A673 (cell line): ENCODE results near the gene MEG3. TPM values are rescaled to one million over a fixed set of nuclear protein-coding genes. Genes with fewer than 3 reads are reported as not detected.

Experiments used
- BruUV-seq: library from RNA; stranded (reverse); fragments of 400-500 nt; replicated peaks from 2 replicates; lab custom pipeline; 2021; lab: Mats Ljungman, UMichigan
- CTCF ChIA-PET: fragments of 300-600 bp; sonication (Branson Sonifier 250); formaldehyde crosslinking; loops from one replicate; lab custom pipeline; 2022; ENCODE audit warnings: antibody characterized with exemption; lab: Charles Lee
- POLR2A ChIA-PET: fragments of 300-600 bp; sonication (Branson Sonifier 250); formaldehyde crosslinking; loops from one replicate; lab custom pipeline; 2022; ENCODE audit warnings: antibody characterized with exemption; ENCODE audit not compliant: low non-redundant PET; lab: Charles Lee
- DNase-seq: peaks from one replicate; pipeline ENCODE4 v3.0.0-alpha.2; 2015; ENCODE audit warnings: low spot score
- H3K27ac ChIP-seq: fragments of 200-600 bp; sonication (generic); 2 replicates; pipeline ENCODE4 v1.5.1; 2016; ENCODE audit warnings: mixed run types, low read depth, mild to moderate bottlenecking, mixed read lengths, antibody characterized with exemption, low read length; ENCODE audit not compliant: poor library complexity, severe bottlenecking
- H3K27me3 ChIP-seq: fragments of 200-600 bp; sonication (generic); replicated peaks from 2 replicates; pipeline ENCODE4 v1.6.1; 2017; ENCODE audit warnings: mixed run types, low read depth, mild to moderate bottlenecking, mixed read lengths, antibody characterized with exemption, low read length; ENCODE audit not compliant: insufficient read depth, poor library complexity
- H3K36me3 ChIP-seq: fragments of 200-600 bp; sonication (generic); 2 replicates; pipeline ENCODE4 v1.6.1; 2016; ENCODE audit warnings: mixed run types, mild to moderate bottlenecking, mixed read lengths, antibody characterized with exemption, low read length; ENCODE audit not compliant: insufficient read depth, poor library complexity, severe bottlenecking
- H3K4me1 ChIP-seq: fragments of 200-600 bp; sonication (generic); 2 replicates; pipeline ENCODE4 v1.6.1; 2017; ENCODE audit warnings: mixed run types, mild to moderate bottlenecking, mixed read lengths, antibody characterized with exemption, low read length; ENCODE audit not compliant: insufficient read depth, poor library complexity, severe bottlenecking
- H3K4me3 ChIP-seq: fragments of 200-600 bp; sonication (generic); 2 replicates; pipeline ENCODE4 v1.5.1; 2016; ENCODE audit warnings: low read depth, mixed run types, mild to moderate bottlenecking, mixed read lengths, low read length; ENCODE audit not compliant: poor library complexity, severe bottlenecking
- H3K9me3 ChIP-seq: fragments of 200-600 bp; sonication (generic); 2 replicates; pipeline ENCODE4 v1.6.1; 2016; ENCODE audit warnings: mixed run types, low read depth, mild to moderate bottlenecking, mixed read lengths, antibody characterized with exemption, low read length; ENCODE audit not compliant: poor library complexity, severe bottlenecking
- CTCF ChIP-seq: fragments of 300-800, 200-600 bp; sonication (generic); conservative IDR thresholded peaks from 2 replicates; pipeline ENCODE4 v1.5.1; 2017; ENCODE audit warnings: low read depth, mild to moderate bottlenecking, antibody characterized with exemption, low read length, moderate library complexity, mixed read lengths
- EZH2 ChIP-seq: fragments of 200-600 bp; sonication (generic); IDR thresholded peaks from 2 replicates; pipeline ENCODE4 v1.6.1; 2017; ENCODE audit warnings: borderline replicate concordance, low read depth, mild to moderate bottlenecking, mixed read lengths, antibody characterized with exemption, low read length; ENCODE audit not compliant: poor library complexity, severe bottlenecking
- intact Hi-C: fragments of 100-400 bp; cut with micrococcal nuclease; formaldehyde crosslinking; loops from one replicate; pipeline ENCODE4 v1.10.0; 2022; ENCODE audit not compliant: unreplicated experiment
- total RNA-seq: library from RNA; stranded (reverse); gene quantifications from 2 replicates; pipeline ENCODE4 v1.2.3, GENCODE V29; 2021

The MEG3 gene
- total RNA-seq, 1 experiment from 2014 or later, result 58.7 TPM

GRCh38 chr14:100837805-100838350, 12.0 kb downstream of the MEG3 start:
- intact Hi-C loops, result no loop called here
- ChIA-PET CTCF (no interaction called here), POLR2A (no interaction called here)
- no peak overlapping the region for H3K4me3 ChIP-seq
- no TSS peak for BruUV-seq
- no peaks in the 10 kb centered on the region for H3K36me3 ChIP-seq
- H3K27ac ChIP-seq, result no peak overlapping the region
- TF ChIP-seq EZH2 (no peak), CTCF (no peak)
- H3K9me3 ChIP-seq, result no peaks in the 10 kb centered on the region
- no peaks in the 10 kb centered on the region for H3K27me3 ChIP-seq
- peaks cover 4% of the 10 kb centered on the region for H3K4me1 ChIP-seq
- no peak for DNase-seq

DNA sequence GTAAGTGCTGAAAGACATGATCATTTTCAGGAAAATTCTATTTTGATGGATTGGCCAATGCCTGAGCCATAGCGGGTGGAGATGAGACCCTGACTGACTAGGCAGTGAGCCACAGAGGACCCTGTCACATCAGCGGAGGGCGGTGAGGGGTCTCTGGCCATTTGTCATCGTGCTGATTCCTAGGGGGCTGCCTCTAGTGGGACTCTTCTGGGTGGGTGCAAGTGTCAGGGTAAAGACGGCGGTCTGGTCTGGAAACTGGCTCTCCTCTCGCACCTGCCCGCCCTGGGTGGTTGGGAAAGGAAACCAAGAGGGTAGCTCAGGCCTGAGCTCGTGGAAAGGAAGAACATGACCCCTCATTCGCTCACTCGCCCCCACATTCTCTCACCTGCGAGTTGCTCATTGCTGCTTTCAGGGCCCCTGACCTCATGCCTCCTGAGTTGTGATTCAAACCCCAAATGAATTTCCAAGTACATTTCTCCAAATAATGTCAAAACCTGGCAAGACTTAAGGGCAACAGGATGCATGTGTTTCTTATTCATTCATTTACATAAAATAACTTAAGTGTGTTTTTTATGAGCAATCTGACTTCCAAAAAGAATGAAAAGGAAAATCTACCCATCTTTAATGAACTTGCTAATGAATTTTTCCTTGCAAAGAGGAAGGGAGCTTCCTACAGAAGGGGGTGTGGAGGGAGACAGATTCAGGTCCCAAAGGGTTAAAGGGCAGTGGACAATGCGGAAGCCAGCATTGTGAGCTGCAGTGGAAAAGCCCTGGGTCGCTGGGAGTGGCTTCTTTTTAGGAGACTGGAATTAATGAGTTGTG, 12.8 kb downstream of the MEG3 start:
- Histone ChIP-seq H3K4me1 (peaks cover 5% of the 10 kb centered on the region), H3K4me3 (no peak overlapping the region), H3K27ac (no peak overlapping the region), H3K9me3 (no peaks in the 10 kb centered on the region), H3K27me3 (no peaks in the 10 kb centered on the region), H3K36me3 (no peaks in the 10 kb centered on the region)
- no TSS peak for BruUV-seq
- CTCF ChIA-PET, result no interaction called here
- no peak for TF ChIP-seq CTCF
- no peak for TF ChIP-seq EZH2
- no peak for DNase-seq
- intact Hi-C loops, result no loop called here
- POLR2A ChIA-PET, result no interaction called here

DNA sequence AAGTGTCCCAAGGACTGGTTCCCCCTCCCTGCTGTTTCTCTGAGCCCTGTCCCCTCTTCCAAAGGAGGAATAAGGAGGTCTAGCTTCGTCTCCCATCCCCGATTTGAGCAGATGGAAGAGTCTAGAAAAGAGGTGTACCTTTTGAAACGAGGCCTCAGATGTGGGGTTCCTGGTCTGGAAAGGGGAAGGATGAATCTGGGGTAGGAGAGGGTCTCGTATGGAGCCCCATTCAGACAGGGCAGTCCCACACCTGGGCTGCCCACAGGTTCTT, 13.3 kb downstream of the MEG3 start:
- no peak for TF ChIP-seq EZH2
- TF ChIP-seq CTCF, result no peak
- Histone ChIP-seq H3K27ac (no peak overlapping the region), H3K4me1 (peaks cover 5% of the 10 kb centered on the region), H3K9me3 (no peaks in the 10 kb centered on the region), H3K36me3 (no peaks in the 10 kb centered on the region), H3K4me3 (no peak overlapping the region), H3K27me3 (no peaks in the 10 kb centered on the region)
- BruUV-seq, result no TSS peak
- CTCF ChIA-PET, result no interaction called here
- POLR2A ChIA-PET, result no interaction called here
- DNase-seq, result no peak
- intact Hi-C loops, result no loop called here
